ENCODE data around the gene MRPL3.
"Not testable (repeated sequence)": the region's sequence is repeated elsewhere in the genome, so short reads cannot be mapped to it uniquely, and the experiment has no call there.

MRPL3 gene

DNA sequence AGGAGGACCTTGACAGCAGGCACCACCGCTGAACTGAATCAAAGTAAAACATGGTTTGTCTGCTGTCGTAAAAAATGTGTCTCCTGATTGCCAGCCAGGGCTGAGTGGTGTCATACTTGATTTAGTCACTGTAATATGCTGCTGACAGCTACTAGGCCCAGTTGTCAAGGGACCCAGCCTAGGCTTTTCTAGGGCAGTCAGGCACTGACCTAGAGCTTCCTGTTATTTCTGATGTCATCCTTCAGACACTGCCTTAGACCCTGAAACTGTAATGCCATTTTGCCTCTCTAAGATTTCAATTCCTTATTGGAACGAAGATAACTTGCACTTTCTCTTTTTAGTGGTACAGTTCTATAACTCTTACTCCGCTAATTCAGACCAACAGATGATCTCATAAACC, 2.6 kb upstream of the MRPL3 start:
- TF ChIP-seq, protein P1, sequence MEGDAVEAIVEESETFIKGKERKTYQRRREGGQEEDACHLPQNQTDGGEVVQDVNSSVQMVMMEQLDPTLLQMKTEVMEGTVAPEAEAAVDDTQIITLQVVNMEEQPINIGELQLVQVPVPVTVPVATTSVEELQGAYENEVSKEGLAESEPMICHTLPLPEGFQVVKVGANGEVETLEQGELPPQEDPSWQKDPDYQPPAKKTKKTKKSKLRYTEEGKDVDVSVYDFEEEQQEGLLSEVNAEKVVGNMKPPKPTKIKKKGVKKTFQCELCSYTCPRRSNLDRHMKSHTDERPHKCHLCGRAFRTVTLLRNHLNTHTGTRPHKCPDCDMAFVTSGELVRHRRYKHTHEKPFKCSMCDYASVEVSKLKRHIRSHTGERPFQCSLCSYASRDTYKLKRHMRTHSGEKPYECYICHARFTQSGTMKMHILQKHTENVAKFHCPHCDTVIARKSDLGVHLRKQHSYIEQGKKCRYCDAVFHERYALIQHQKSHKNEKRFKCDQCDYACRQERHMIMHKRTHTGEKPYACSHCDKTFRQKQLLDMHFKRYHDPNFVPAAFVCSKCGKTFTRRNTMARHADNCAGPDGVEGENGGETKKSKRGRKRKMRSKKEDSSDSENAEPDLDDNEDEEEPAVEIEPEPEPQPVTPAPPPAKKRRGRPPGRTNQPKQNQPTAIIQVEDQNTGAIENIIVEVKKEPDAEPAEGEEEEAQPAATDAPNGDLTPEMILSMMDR (conservative IDR thresholded peaks at IDR 0.05; ENCODE audit: low read depth, low read length), result no peak

DNA sequence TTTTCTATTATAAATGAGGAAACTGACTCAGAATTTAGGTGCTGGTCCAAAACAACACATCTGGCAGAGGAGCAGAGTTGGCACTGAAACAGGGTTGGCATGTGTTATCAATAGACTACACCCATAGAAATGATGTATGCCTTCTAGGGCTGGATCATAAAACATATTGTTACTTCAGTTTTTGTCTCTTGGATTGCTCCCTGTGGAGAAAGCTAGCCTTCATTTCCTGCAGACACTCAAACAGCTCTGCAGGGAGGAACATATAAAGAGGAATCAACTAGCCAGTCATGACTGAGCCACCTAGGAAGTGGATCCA, 507 bp upstream of the MRPL3 start:
- TF ChIP-seq, protein P1 (conservative IDR thresholded peaks at IDR 0.05; ENCODE audit: low read depth, low read length), result no peak
- H3K4me3 ChIP-seq (ENCODE audit: low read length), result peak overlapping the region; percentile 97
- no peak for DNase-seq (ENCODE audit: low read depth)

More for the DNA sequence above, 2.6 kb upstream of the MRPL3 start:
- no peak overlapping the region for H3K4me3 ChIP-seq (ENCODE audit: low read length)
- DNase-seq (ENCODE audit: low read depth), result no peak

GRCh38 chr3:131501949-131502348, 822 bp downstream of the MRPL3 start:
- TF ChIP-seq, protein P1 (conservative IDR thresholded peaks at IDR 0.05; ENCODE audit: low read depth, low read length), result no peak
- DNase-seq (ENCODE audit: low read depth), result no peak

DNA sequence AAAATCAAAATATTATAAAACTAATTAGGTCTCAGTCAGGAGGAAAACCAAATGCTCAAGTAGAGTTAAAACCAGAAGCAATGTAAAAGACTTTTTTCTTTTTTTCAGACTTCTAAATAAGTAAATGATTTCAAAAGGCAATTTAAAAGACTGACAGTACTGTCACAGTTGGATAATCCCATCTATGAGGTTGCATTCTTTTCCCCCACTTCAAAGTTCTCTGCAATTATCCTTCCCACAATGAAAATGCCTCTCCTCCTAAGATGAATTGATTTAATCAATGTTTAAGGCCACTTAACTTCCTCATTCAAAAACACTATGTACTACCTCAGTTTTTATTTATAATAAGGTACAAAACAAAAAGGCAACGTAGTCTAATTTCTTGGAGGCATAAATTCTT, 8.1 kb downstream of the MRPL3 start:
- no peak for DNase-seq (ENCODE audit: low read depth)
- TF ChIP-seq, protein P1 (conservative IDR thresholded peaks at IDR 0.05; ENCODE audit: low read depth, low read length), result no peak
- no peak overlapping the region for H3K4me3 ChIP-seq (ENCODE audit: low read length)

More at GRCh38 chr3:131501949-131502348, 822 bp downstream of the MRPL3 start:
- H3K4me3 ChIP-seq (ENCODE audit: low read length), result peak overlapping the region; percentile 97

DNA sequence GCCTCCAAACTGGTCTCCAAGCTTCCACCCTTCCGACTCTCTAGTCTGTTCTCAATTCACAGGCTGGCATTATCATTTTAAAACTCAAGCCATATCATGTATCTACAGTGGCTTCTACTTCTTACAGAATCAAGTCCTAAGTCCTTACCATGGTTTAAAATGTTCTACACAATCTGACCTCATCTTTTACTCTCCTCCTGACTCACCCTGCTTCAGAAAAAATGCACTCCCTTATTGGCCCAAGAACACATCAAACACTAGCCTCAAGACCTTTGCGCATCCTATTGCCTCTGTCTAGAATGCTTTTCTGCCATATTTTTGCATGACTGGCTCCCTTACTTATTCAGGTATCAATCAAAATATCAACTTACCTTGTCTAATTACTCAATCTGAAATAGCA, 11.0 kb downstream of the MRPL3 start:
- H3K4me3 ChIP-seq (ENCODE audit: low read length), result no peak overlapping the region
- no peak for DNase-seq (ENCODE audit: low read depth)

DNA sequence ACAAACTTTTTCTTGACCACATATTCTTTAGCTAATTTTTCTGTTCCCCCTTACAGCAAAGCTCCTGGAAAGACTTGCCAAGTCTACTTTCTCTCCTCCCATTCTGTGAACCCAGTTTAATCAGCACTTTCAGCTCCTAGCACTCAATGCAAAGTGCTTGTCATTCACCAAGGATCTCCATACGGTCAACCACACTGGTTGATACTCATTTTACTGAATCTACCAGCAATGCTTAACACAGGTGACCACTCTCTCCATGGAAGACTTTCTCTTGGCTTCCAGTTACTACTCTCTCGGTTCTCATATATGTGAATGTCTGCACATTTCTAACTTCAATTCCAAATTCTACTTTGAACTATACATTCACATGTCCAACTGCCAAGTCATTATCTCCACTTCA, 11.7 kb downstream of the MRPL3 start:
- TF ChIP-seq, protein P1 (conservative IDR thresholded peaks at IDR 0.05; ENCODE audit: low read depth, low read length), result no peak
- no peak for DNase-seq (ENCODE audit: low read depth)
- no peak overlapping the region for H3K4me3 ChIP-seq (ENCODE audit: low read length)

More for the DNA sequence above, 11.0 kb downstream of the MRPL3 start:
- TF ChIP-seq, protein P1 (conservative IDR thresholded peaks at IDR 0.05; ENCODE audit: low read depth, low read length), result no peak

DNA sequence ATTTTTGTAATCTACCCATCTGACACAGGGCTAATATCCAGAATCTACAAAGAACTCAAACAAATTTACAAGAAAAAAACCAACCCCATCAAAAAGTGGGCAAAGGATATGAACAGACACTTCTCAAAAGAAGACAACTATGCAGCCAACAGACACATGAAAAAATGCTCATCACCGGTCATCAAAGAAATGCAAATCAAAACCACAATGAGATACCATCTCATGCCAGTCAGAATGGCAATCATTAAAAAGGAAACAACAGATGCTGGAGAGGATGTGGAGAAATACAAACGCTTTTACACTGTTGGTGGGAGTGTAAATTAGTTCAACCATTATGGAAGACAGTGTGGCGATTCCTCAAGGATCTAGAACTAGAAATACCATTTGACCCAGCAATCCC, 16.2 kb downstream of the MRPL3 start:
- not testable (repeated sequence) for H3K4me3 ChIP-seq (ENCODE audit: low read length); DNase-seq (ENCODE audit: low read depth)

GRCh38 chr3:131485119-131485518, 17.7 kb downstream of the MRPL3 start:
- DNase-seq (ENCODE audit: low read depth), result peak; percentile 22
- TF ChIP-seq, protein P1 (conservative IDR thresholded peaks at IDR 0.05; ENCODE audit: low read depth, low read length), result no peak

More at GRCh38 chr3:131485119-131485518, 17.7 kb downstream of the MRPL3 start:
- H3K4me3 ChIP-seq (ENCODE audit: low read length), result no peak overlapping the region

All from retinal pigment epithelial cell (primary cell).